Neural cell (in vitro differentiated cells): ENCODE data around the gene RNPEP. TPM values are rescaled to one million over a fixed set of nuclear protein-coding genes. Genes with fewer than 3 reads are reported as not detected.
"Not testable (repeated sequence)": the region's sequence is repeated elsewhere in the genome, so short reads cannot be mapped to it uniquely, and the experiment has no call there.

Source experiments
- H2AFZ ChIP-seq: fragments of 200-600, 300-800 bp; sonication (generic), shearing (Covaris generic); 2 replicates; pipeline ENCODE4 v1.6.0; 2014; ENCODE audit warnings: low read depth, mild to moderate bottlenecking, antibody characterized with exemption, low read length, moderate library complexity
- H3F3A ChIP-seq: fragments of 200-600 bp; shearing (Covaris generic); 2 replicates; pipeline ENCODE4 v1.6.1; 2016; ENCODE audit warnings: mild to moderate bottlenecking, moderate library complexity, mixed read lengths, antibody characterized with exemption, low read length; ENCODE audit not compliant: insufficient read depth, poor library complexity, severe bottlenecking
- H3K27ac ChIP-seq: fragments of 200-600, 300-800 bp; sonication (generic), shearing (Covaris generic); 2 replicates; pipeline ENCODE4 v1.5.1; 2014; ENCODE audit warnings: mild to moderate bottlenecking, low read length, moderate library complexity
- H3K27me3 ChIP-seq: fragments of 300-800, 200-600 bp; sonication (generic), shearing (Covaris generic); 2 replicates; pipeline ENCODE4 v1.6.0; 2014; ENCODE audit warnings: mild to moderate bottlenecking, low read depth, low read length, moderate library complexity; ENCODE audit not compliant: insufficient read depth
- H3K36me3 ChIP-seq: fragments of 300-800, 200-600 bp; sonication (generic), shearing (Covaris generic); 2 replicates; pipeline ENCODE4 v1.5.1; 2014; ENCODE audit warnings: mild to moderate bottlenecking, antibody characterized with exemption, low read length, moderate library complexity; ENCODE audit not compliant: insufficient read depth
- H3K4me2 ChIP-seq: fragments of 300-800, 200-600 bp; sonication (generic), shearing (Covaris generic); 2 replicates; pipeline ENCODE4 v1.6.0; 2014; ENCODE audit warnings: mild to moderate bottlenecking, low read length
- H3K4me3 ChIP-seq: fragments of 300-800, 200-600 bp; sonication (generic), shearing (Covaris generic); 2 replicates; pipeline ENCODE4 v1.5.1; 2014; ENCODE audit warnings: mild to moderate bottlenecking, low read length, moderate library complexity
- H3K79me2 ChIP-seq: fragments of 200-600 bp; shearing (Covaris generic); replicated peaks from 2 replicates; pipeline ENCODE4 v1.6.0; 2014; ENCODE audit warnings: mild to moderate bottlenecking, low read length, moderate library complexity; ENCODE audit not compliant: insufficient read depth
- H3K9ac ChIP-seq: fragments of 300-800, 200-600 bp; sonication (generic), shearing (Covaris generic); 2 replicates; pipeline ENCODE4 v1.6.1; 2016; ENCODE audit warnings: mild to moderate bottlenecking, low read length, mixed read lengths
- H3K9me2 ChIP-seq: fragments of 200-600 bp; shearing (Covaris generic); 2 replicates; pipeline ENCODE4 v1.6.1; 2016; ENCODE audit warnings: mild to moderate bottlenecking, low read length, mixed read lengths; ENCODE audit not compliant: insufficient read depth
- H3K9me3 ChIP-seq: fragments of 200-600, 300-800 bp; sonication (generic), shearing (Covaris generic); 2 replicates; pipeline ENCODE4 v1.6.1; 2016; ENCODE audit warnings: mild to moderate bottlenecking, mixed run types, low read length, moderate library complexity, mixed read lengths
- H4K20me1 ChIP-seq: fragments of 200-600 bp; shearing (Covaris generic); 2 replicates; pipeline ENCODE4 v1.6.1; 2016; ENCODE audit warnings: mild to moderate bottlenecking, mixed run types; ENCODE audit not compliant: insufficient read depth
- EP300 ChIP-seq: fragments of 450-650 bp; conservative IDR thresholded peaks from 2 replicates; pipeline ENCODE4 v1.6.1; 2014; ENCODE audit warnings: antibody characterized with exemption, mild to moderate bottlenecking, moderate library complexity; ENCODE audit not compliant: poor library complexity, severe bottlenecking
- EZH2 ChIP-seq: fragments of 200-600, 300-800 bp; shearing (Covaris generic), sonication (generic); IDR thresholded peaks from 2 replicates; pipeline ENCODE4 v1.6.1; 2014; ENCODE audit warnings: antibody characterized with exemption, low read length, borderline replicate concordance, mild to moderate bottlenecking; ENCODE audit not compliant: insufficient read depth, poor library complexity, severe bottlenecking
- MXI1 ChIP-seq: fragments of 450-650 bp; conservative IDR thresholded peaks from 2 replicates; pipeline ENCODE4 v1.6.1; 2014; ENCODE audit warnings: antibody characterized with exemption, mild to moderate bottlenecking; ENCODE audit not compliant: poor library complexity, severe bottlenecking
- POLR2AphosphoS5 ChIP-seq: IDR thresholded peaks from 2 replicates; pipeline ENCODE4 v1.6.1; 2012
- RAD21 ChIP-seq: fragments of 450-650 bp; conservative IDR thresholded peaks from 2 replicates; pipeline ENCODE4 v1.6.1; 2014; ENCODE audit warnings: antibody characterized with exemption, mild to moderate bottlenecking, moderate library complexity
- SMC3 ChIP-seq: fragments of 450-650 bp; conservative IDR thresholded peaks from 2 replicates; pipeline ENCODE4 v1.6.1; 2014; ENCODE audit warnings: antibody characterized with exemption, mild to moderate bottlenecking, moderate library complexity; ENCODE audit not compliant: poor library complexity
- TAF1 ChIP-seq: IDR thresholded peaks from 2 replicates; pipeline ENCODE4 v1.6.1; 2012; ENCODE audit warnings: low read depth
- polyA plus RNA-seq: library from polyadenylated mRNA; depleted of rRNA; stranded (reverse); fragments of >200 nt; gene quantifications from 2 replicates; pipeline ENCODE4 v1.2.3, GENCODE V29; 2014
- TF ChIP-seq, protein P1 (sequence below): fragments of 450-650 bp; IDR thresholded peaks from 2 replicates; pipeline ENCODE4 v1.5.1; 2014; ENCODE audit warnings: antibody characterized with exemption, mild to moderate bottlenecking, moderate library complexity; ENCODE audit not compliant: poor library complexity, severe bottlenecking
- TF ChIP-seq, protein P2 (sequence below): IDR thresholded peaks from 2 replicates; pipeline ENCODE4 v1.6.1; 2012; ENCODE audit warnings: borderline replicate concordance

RNPEP gene
- polyA plus RNA-seq, 1 donor from 2014 or later, result 33.1 TPM

- not testable (repeated sequence) for H2AFZ ChIP-seq, H3K4me3 ChIP-seq, H3K27me3 ChIP-seq, H3K4me2 ChIP-seq, H4K20me1 ChIP-seq, H3K9me2 ChIP-seq, H3K9me3 ChIP-seq, H3K79me2 ChIP-seq, H3K36me3 ChIP-seq, H3K27ac ChIP-seq, H3F3A ChIP-seq, H3K9ac ChIP-seq
These were observed 20.1 kb upstream of the RNPEP start for GRCh38 chr1:201962382-201962781.

DNA sequence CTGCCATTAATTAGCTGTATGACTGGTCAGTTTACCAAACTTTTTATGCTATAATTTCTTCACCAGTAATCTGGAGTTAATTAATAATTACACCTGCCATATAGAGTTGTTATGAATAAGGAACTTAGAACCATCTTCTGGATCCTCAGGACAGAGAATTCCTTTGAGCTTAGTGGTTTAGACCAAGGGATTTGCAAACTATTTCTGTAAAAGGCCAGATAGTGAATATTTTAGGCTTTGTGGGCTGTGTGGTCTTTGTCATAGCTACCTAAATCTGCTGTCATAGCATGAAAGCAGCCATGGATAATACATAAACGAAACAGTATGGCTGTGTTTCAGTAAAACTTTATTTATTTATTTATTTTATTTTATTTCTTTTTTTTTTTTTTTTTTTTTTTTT lies 18.2 kb upstream of the RNPEP start:
- no peaks in the 10 kb centered on the region for H3K27me3 ChIP-seq
- H2AFZ ChIP-seq, result no peak overlapping the region
- H3K79me2 ChIP-seq, result no peaks in the 10 kb centered on the region
- no peak overlapping the region for H3K4me2 ChIP-seq
- no peaks in the 10 kb centered on the region for H3K9me3 ChIP-seq
- no peak overlapping the region for H3K27ac ChIP-seq
- no peak overlapping the region for H3K4me3 ChIP-seq
- H3F3A ChIP-seq, result no peaks in the 10 kb centered on the region
- peaks cover 4% of the 10 kb centered on the region for H3K36me3 ChIP-seq
- no peaks in the 10 kb centered on the region for H4K20me1 ChIP-seq
- no peaks in the 10 kb centered on the region for H3K9me2 ChIP-seq
- TF ChIP-seq, protein P1, sequence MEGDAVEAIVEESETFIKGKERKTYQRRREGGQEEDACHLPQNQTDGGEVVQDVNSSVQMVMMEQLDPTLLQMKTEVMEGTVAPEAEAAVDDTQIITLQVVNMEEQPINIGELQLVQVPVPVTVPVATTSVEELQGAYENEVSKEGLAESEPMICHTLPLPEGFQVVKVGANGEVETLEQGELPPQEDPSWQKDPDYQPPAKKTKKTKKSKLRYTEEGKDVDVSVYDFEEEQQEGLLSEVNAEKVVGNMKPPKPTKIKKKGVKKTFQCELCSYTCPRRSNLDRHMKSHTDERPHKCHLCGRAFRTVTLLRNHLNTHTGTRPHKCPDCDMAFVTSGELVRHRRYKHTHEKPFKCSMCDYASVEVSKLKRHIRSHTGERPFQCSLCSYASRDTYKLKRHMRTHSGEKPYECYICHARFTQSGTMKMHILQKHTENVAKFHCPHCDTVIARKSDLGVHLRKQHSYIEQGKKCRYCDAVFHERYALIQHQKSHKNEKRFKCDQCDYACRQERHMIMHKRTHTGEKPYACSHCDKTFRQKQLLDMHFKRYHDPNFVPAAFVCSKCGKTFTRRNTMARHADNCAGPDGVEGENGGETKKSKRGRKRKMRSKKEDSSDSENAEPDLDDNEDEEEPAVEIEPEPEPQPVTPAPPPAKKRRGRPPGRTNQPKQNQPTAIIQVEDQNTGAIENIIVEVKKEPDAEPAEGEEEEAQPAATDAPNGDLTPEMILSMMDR, result no peak
- no peak for TF ChIP-seq SMC3
- no peak for TF ChIP-seq EZH2
- TF ChIP-seq MXI1, result no peak
- TF ChIP-seq, protein P2, sequence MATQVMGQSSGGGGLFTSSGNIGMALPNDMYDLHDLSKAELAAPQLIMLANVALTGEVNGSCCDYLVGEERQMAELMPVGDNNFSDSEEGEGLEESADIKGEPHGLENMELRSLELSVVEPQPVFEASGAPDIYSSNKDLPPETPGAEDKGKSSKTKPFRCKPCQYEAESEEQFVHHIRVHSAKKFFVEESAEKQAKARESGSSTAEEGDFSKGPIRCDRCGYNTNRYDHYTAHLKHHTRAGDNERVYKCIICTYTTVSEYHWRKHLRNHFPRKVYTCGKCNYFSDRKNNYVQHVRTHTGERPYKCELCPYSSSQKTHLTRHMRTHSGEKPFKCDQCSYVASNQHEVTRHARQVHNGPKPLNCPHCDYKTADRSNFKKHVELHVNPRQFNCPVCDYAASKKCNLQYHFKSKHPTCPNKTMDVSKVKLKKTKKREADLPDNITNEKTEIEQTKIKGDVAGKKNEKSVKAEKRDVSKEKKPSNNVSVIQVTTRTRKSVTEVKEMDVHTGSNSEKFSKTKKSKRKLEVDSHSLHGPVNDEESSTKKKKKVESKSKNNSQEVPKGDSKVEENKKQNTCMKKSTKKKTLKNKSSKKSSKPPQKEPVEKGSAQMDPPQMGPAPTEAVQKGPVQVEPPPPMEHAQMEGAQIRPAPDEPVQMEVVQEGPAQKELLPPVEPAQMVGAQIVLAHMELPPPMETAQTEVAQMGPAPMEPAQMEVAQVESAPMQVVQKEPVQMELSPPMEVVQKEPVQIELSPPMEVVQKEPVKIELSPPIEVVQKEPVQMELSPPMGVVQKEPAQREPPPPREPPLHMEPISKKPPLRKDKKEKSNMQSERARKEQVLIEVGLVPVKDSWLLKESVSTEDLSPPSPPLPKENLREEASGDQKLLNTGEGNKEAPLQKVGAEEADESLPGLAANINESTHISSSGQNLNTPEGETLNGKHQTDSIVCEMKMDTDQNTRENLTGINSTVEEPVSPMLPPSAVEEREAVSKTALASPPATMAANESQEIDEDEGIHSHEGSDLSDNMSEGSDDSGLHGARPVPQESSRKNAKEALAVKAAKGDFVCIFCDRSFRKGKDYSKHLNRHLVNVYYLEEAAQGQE, result no peak
- TF ChIP-seq EP300, result no peak
- TF ChIP-seq RAD21, result no peak
- TF ChIP-seq TAF1, result no peak
- no peak for TF ChIP-seq POLR2AphosphoS5
- H3K9ac ChIP-seq, result no peak overlapping the region

- H3K4me3 ChIP-seq, result no peak overlapping the region
- H2AFZ ChIP-seq, result no peak overlapping the region
- H3K27me3 ChIP-seq, result no peaks in the 10 kb centered on the region
- H3K36me3 ChIP-seq, result peaks cover 21% of the 10 kb centered on the region
- TF ChIP-seq MXI1, result no peak
- TF ChIP-seq TAF1, result no peak
- TF ChIP-seq, protein P1, result no peak
- no peak for TF ChIP-seq SMC3
- no peak for TF ChIP-seq EP300
- no peak for TF ChIP-seq POLR2AphosphoS5
- TF ChIP-seq RAD21, result no peak
- TF ChIP-seq EZH2, result no peak
- TF ChIP-seq, protein P2, result no peak
- H3K4me2 ChIP-seq, result no peak overlapping the region
- no peaks in the 10 kb centered on the region for H3F3A ChIP-seq
- no peak overlapping the region for H3K27ac ChIP-seq
- no peaks in the 10 kb centered on the region for H3K9me2 ChIP-seq
- peaks cover 2% of the 10 kb centered on the region for H4K20me1 ChIP-seq
- no peaks in the 10 kb centered on the region for H3K79me2 ChIP-seq
- no peak overlapping the region for H3K9ac ChIP-seq
- no peaks in the 10 kb centered on the region for H3K9me3 ChIP-seq
These were observed 16.3 kb upstream of the RNPEP start for GRCh38 chr1:201966171-201966570.
